Measurements from ENCODE around the gene WNK2. TPM values are rescaled to one million over a fixed set of nuclear protein-coding genes. Genes with fewer than 3 reads are reported as not detected.

Gene WNK2
- total and polyA plus RNA-seq, 2 of the 4 experiments (the other 2 are of a cell fraction): not detected

- no peaks in the 10 kb centered on the region for H3K9me1 ChIP-seq (ENCODE audit: insufficient read depth, low read length)
- no peak overlapping the region for H4K8ac ChIP-seq (ENCODE audit: low read depth in 2 of 2, low read length in 2 of 2)
- H3K56ac ChIP-seq (ENCODE audit: extremely low read depth, insufficient read depth, low read length): no peak overlapping the region
- no peak overlapping the region for H2AK9ac ChIP-seq (replicated peaks; ENCODE audit: low read depth, low read length, poor library complexity)
- H3K36me3 ChIP-seq (ENCODE audit: control insufficient read depth, insufficient read depth, low read length): no peaks in the 10 kb centered on the region
- no peaks in the 10 kb centered on the region for H4K20me1 ChIP-seq (ENCODE audit: insufficient read depth, low read length)
- intact Hi-C loops (cut with micrococcal nuclease) (no loop called here), dilution Hi-C loops (cut with HindIII; ENCODE audit: low sequenced_read_pairs, unreplicated experiment) (no loop called here), in situ Hi-C loops (cut with MboI; ENCODE audit: low sequenced_read_pairs) (loop anchor here (25.0 kb wide), 2 partner anchors 88 to 312 kb away; no protein-coding TSS in a partner anchor)
- no peaks in the 10 kb centered on the region; the same call in 1 of the 2 replicates for H3K27me3 ChIP-seq (ENCODE audit: control insufficient read depth, insufficient read depth, low read length)
- H2AK5ac ChIP-seq (ENCODE audit: low read depth, low read length): no peak overlapping the region
- no peak overlapping the region for H3K23ac ChIP-seq (ENCODE audit: low read depth, low read length)
- H3K9me3 ChIP-seq (ENCODE audit: control insufficient read depth, insufficient read depth, low read length): no peaks in the 10 kb centered on the region
- no peak overlapping the region for H2BK20ac ChIP-seq (ENCODE audit: low read depth, low read length)
- DNase-seq (no peak), ATAC-seq (ENCODE audit: low read depth) (no peak)
- H3K4me2 ChIP-seq (ENCODE audit: low read depth, low read length): no peak overlapping the region
- H3K27ac ChIP-seq (ENCODE audit: insufficient read depth, low read length): no peak overlapping the region
- CTCF ChIA-PET: no interaction called here
- WGBS, 2 experiments (ENCODE audit: extremely low coverage in 2 of 2, insufficient read length in 1 of 2): 46% methylated on average over 8 of the region's 18 CpGs; no CpG with 5 or more reads in 1 of the 2 experiments
- no peak overlapping the region for H2BK5ac ChIP-seq (ENCODE audit: low read depth, low read length, poor library complexity, severe bottlenecking)
- no peak for TF ChIP-seq NFE2L2 (IDR thresholded peaks at IDR 0.05; ENCODE audit: low read depth, low read length)
- no peak for TF ChIP-seq RAD21 (IDR thresholded peaks at IDR 0.05; ENCODE audit: low read length)
- TF ChIP-seq CTCF (conservative IDR thresholded peaks at IDR 0.05; ENCODE audit: low read depth, low read length): no peak
- no peak for TF ChIP-seq RCOR1 (IDR thresholded peaks at IDR 0.05; ENCODE audit: insufficient replicate concordance, low read length)
- no peak for TF ChIP-seq ELK1 (IDR thresholded peaks at IDR 0.05; ENCODE audit: borderline replicate concordance, low read depth, low read length)
- no peak for TF ChIP-seq MAZ (IDR thresholded peaks at IDR 0.05; ENCODE audit: borderline replicate concordance, low read depth, low read length)
- TF ChIP-seq MAFK (IDR thresholded peaks at IDR 0.05; ENCODE audit: low read depth, low read length): no peak
- no peak for TF ChIP-seq FOS (IDR thresholded peaks at IDR 0.05; ENCODE audit: low read depth, low read length)
- no peak for TF ChIP-seq SMC3 (IDR thresholded peaks at IDR 0.05; ENCODE audit: low read depth, low read length)
- no peak for TF ChIP-seq USF2 (IDR thresholded peaks at IDR 0.05; ENCODE audit: low read depth, low read length)
- TF ChIP-seq RFX5 (IDR thresholded peaks at IDR 0.05; ENCODE audit: low read depth, low read length): no peak
- no peak for TF ChIP-seq CEBPB (IDR thresholded peaks at IDR 0.05; ENCODE audit: low read depth, low read length)
- H3K4me3 ChIP-seq (ENCODE audit: insufficient read depth, low read depth, low read length): no peak overlapping the region
- no peak overlapping the region for H4K91ac ChIP-seq (ENCODE audit: insufficient read depth, low read depth, low read length)
- H3K4ac ChIP-seq (ENCODE audit: low read depth, low read length): no peak overlapping the region
- no peaks in the 10 kb centered on the region for H3K79me1 ChIP-seq (ENCODE audit: low read depth in 1 of 2, low read length in 2 of 2)
- POLR2A ChIA-PET (ENCODE audit: unreplicated experiment): no interaction called here
- no peak overlapping the region for H2BK120ac ChIP-seq (ENCODE audit: low read depth, low read length)
- no peak overlapping the region for H3K9ac ChIP-seq (ENCODE audit: low read depth, low read length)
- H2AFZ ChIP-seq (replicated peaks; ENCODE audit: low read length, poor library complexity): no peak overlapping the region
- H3K4me1 ChIP-seq (ENCODE audit: control insufficient read depth, insufficient read depth, low read length): no peaks in the 10 kb centered on the region
- no TSS peak for BruUV-seq (replicated peaks)
- H4K5ac ChIP-seq (ENCODE audit: low read depth, low read length): no peak overlapping the region
- no peak overlapping the region for H2BK15ac ChIP-seq (ENCODE audit: low read depth, low read length)
- no peak overlapping the region for H3K14ac ChIP-seq (replicated peaks; ENCODE audit: low read depth, low read length)
- no peak overlapping the region for H3K18ac ChIP-seq (ENCODE audit: low read depth, low read length)
These were observed 140.4 kb downstream of the WNK2 start for GRCh38 chr9:93324191-93324834.

All from IMR-90 (cell line).